ENCODE measurements around the gene STAT1.

GRCh38 chr2:190981333-190981732, 32.6 kb downstream of the STAT1 start:
- TF ChIP-seq ARNTL (CRISPR knock-in tag; IDR thresholded peaks at IDR 0.05; ENCODE audit: borderline replicate concordance, low read depth): no peak
- TF ChIP-seq RARB (CRISPR knock-in tag; IDR thresholded peaks at IDR 0.05): no peak
- no peak for TF ChIP-seq ZFP3 (CRISPR knock-in tag; IDR thresholded peaks at IDR 0.05)
- no peak for TF ChIP-seq ZNF565 (CRISPR knock-in tag; conservative IDR thresholded peaks at IDR 0.05; ENCODE audit: low read depth)
- TF ChIP-seq, protein P1, sequence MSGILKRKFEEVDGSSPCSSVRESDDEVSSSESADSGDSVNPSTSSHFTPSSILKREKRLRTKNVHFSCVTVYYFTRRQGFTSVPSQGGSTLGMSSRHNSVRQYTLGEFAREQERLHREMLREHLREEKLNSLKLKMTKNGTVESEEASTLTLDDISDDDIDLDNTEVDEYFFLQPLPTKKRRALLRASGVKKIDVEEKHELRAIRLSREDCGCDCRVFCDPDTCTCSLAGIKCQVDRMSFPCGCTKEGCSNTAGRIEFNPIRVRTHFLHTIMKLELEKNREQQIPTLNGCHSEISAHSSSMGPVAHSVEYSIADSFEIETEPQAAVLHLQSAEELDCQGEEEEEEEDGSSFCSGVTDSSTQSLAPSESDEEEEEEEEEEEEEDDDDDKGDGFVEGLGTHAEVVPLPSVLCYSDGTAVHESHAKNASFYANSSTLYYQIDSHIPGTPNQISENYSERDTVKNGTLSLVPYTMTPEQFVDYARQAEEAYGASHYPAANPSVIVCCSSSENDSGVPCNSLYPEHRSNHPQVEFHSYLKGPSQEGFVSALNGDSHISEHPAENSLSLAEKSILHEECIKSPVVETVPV (CRISPR knock-in tag; IDR thresholded peaks at IDR 0.05): no peak
- no peak for TF ChIP-seq PATZ1 (CRISPR knock-in tag; IDR thresholded peaks at IDR 0.05; ENCODE audit: borderline replicate concordance)
- no peak for TF ChIP-seq CREB5 (CRISPR knock-in tag; IDR thresholded peaks at IDR 0.05; ENCODE audit: low read depth)
- TF ChIP-seq TOX (CRISPR knock-in tag; IDR thresholded peaks at IDR 0.05; ENCODE audit: borderline replicate concordance): no peak
- TF ChIP-seq BACH2 (CRISPR knock-in tag; IDR thresholded peaks at IDR 0.05; ENCODE audit: borderline replicate concordance): no peak
- no peak for TF ChIP-seq ZFP30 (CRISPR knock-in tag; IDR thresholded peaks at IDR 0.05)
